ENCODE data around the gene LRIG2. TPM values are rescaled to one million over a fixed set of nuclear protein-coding genes. Genes with fewer than 3 reads are reported as not detected.

The LRIG2 gene
- total and polyA plus RNA-seq, 2 of the 13 experiments (the other 11 are each of a cell fraction or from before 2014, with no cell fraction given), result 8.1 to 12.2 TPM

DNA sequence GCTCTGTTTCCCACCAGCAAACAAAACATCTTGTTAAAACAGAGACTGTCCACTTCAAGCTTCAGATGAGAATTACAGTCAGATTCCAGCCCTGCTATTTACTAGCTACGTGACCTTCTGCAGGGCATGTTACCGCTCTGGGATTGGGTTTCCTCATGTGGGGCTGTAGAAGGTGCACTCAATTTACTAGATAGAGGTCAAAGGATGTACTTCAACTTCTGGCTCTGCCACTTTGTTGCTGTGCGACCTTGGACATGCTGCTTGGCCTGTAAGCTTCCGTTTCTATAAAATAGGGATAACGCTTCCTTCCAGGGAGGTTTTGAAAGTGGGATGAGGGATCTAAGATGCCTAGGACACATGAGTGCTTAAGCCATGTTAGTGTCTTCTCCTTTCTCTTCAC is 46.0 kb upstream of the LRIG2 start (continued):
- TF ChIP-seq, protein P1, sequence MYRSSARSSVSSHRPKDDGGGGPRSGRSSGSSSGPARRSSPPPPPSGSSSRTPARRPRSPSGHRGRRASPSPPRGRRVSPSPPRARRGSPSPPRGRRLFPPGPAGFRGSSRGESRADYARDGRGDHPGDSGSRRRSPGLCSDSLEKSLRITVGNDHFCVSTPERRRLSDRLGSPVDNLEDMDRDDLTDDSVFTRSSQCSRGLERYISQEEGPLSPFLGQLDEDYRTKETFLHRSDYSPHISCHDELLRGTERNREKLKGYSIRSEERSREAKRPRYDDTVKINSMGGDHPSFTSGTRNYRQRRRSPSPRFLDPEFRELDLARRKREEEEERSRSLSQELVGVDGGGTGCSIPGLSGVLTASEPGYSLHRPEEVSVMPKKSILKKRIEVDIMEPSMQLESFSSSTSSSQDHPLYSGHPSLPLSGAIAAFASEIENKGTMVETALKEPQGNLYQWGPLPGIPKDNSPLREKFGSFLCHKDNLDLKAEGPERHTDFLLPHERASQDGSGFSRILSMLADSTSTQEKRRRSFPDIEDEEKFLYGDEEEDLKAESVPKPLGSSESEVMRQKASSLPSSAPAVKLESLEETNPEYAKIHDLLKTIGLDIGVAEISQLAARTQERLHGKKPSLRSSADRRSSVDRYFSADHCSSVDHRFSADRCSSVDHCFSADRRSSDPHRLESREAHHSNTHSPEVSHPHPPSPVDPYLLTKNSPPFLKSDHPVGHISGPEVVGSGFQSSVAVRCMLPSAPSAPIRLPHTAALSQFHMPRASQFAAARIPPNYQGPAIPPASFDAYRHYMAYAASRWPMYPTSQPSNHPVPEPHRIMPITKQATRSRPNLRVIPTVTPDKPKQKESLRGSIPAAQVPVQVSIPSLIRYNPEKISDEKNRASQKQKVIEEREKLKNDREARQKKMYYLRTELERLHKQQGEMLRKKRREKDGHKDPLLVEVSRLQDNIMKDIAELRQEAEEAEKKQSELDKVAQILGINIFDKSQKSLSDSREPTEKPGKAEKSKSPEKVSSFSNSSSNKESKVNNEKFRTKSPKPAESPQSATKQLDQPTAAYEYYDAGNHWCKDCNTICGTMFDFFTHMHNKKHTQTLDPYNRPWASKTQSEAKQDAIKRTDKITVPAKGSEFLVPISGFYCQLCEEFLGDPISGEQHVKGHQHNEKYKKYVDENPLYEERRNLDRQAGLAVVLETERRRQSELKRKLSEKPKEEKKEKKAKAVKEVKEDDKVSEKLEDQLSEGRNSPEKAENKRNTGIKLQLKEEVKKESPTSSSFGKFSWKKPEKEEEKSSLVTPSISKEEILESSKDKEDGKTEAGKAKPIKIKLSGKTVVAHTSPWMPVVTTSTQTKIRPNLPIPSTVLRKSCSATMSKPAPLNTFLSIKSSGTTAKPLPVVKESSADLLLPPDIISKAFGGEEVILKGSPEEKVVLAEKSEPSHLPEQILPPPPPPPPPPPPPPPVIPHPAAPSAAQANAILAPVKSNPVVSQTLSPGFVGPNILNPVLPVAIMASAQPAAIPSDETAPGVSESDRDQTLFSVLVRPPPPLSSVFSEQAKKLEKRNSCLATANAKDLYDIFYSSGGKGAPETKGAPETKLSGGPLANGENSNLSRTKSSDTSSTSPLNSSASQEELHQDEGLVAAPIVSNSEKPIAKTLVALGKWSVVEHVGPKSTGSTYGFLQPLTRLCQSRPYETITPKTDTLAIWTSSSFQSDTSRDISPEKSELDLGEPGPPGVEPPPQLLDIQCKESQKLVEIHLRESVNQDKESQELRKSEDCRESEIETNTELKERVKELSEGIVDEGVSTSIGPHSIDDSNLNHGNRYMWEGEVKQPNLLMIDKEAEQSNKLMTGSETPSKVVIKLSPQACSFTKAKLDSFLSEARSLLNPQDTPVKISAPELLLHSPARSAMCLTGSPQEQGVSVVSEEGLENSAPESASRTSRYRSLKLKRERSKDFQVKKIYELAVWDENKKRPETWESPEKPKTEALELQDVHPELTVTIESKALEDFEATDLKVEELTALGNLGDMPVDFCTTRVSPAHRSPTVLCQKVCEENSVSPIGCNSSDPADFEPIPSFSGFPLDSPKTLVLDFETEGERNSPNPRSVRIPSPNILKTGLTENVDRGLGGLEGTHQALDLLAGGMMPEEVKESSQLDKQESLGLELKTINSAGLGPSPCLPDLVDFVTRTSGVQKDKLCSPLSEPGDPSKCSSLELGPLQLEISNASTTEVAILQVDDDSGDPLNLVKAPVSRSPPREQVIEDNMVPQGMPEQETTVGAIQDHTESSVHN (CRISPR knock-in tag; IDR thresholded peaks at IDR 0.05), result no peak
- peak; percentile 37; the same call in 1 of the 2 replicates for TF ChIP-seq FOXJ3 (CRISPR knock-in tag; IDR thresholded peaks at IDR 0.05; ENCODE audit: borderline replicate concordance)
- TF ChIP-seq, protein P2, sequence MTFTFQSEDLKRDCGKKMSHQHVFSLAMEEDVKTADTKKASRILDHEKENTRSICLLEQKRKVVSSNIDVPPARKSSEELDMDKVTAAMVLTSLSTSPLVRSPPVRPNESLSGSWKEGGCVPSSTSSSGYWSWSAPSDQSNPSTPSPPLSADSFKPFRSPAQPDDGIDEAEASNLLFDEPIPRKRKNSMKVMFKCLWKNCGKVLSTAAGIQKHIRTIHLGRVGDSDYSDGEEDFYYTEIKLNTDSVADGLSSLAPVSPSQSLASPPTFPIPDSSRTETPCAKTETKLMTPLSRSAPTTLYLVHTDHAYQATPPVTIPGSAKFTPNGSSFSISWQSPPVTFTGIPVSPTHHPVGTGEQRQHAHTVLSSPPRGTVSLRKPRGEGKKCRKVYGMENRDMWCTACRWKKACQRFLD (CRISPR knock-in tag; IDR thresholded peaks at IDR 0.05; ENCODE audit: borderline replicate concordance), result no peak
- TF ChIP-seq, protein P3, sequence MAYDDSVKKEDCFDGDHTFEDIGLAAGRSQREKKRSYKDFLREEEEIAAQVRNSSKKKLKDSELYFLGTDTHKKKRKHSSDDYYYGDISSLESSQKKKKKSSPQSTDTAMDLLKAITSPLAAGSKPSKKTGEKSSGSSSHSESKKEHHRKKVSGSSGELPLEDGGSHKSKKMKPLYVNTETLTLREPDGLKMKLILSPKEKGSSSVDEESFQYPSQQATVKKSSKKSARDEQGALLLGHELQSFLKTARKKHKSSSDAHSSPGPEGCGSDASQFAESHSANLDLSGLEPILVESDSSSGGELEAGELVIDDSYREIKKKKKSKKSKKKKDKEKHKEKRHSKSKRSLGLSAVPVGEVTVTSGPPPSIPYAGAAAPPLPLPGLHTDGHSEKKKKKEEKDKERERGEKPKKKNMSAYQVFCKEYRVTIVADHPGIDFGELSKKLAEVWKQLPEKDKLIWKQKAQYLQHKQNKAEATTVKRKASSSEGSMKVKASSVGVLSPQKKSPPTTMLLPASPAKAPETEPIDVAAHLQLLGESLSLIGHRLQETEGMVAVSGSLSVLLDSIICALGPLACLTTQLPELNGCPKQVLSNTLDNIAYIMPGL (CRISPR knock-in tag; IDR thresholded peaks at IDR 0.05; ENCODE audit: borderline replicate concordance in 1 of 2, low read depth in 1 of 2), result peak in 1 of 2 experiments; percentile 58; a peak in 2 of 4 replicates
- TF ChIP-seq HCFC1 (IDR thresholded peaks at IDR 0.05; ENCODE audit: low read depth, low read length), result no peak
- no peak for TF ChIP-seq MBNL3 (CRISPR knock-in tag; conservative IDR thresholded peaks at IDR 0.05)
- peak; percentile 76 for TF ChIP-seq HDAC2 (CRISPR knock-in tag; IDR thresholded peaks at IDR 0.05)
- TF ChIP-seq, protein P4, sequence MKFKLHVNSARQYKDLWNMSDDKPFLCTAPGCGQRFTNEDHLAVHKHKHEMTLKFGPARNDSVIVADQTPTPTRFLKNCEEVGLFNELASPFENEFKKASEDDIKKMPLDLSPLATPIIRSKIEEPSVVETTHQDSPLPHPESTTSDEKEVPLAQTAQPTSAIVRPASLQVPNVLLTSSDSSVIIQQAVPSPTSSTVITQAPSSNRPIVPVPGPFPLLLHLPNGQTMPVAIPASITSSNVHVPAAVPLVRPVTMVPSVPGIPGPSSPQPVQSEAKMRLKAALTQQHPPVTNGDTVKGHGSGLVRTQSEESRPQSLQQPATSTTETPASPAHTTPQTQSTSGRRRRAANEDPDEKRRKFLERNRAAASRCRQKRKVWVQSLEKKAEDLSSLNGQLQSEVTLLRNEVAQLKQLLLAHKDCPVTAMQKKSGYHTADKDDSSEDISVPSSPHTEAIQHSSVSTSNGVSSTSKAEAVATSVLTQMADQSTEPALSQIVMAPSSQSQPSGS (CRISPR knock-in tag; IDR thresholded peaks at IDR 0.05), result no peak
- TF ChIP-seq, protein P5, sequence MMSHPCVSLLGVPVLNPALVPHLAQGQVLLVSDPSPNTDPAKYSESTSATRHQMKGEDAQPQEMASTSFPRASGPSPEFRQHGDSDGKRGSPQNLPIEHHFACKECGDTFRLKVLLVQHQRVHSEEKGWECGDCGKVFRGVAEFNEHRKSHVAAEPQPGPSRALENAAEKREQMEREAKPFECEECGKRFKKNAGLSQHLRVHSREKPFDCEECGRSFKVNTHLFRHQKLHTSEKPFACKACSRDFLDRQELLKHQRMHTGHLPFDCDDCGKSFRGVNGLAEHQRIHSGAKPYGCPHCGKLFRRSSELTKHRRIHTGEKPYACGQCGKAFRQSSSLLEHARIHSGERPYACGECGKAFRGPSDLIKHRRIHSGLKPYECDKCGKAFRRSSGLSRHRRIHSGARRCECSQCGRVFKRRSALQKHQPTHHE (CRISPR knock-in tag; IDR thresholded peaks at IDR 0.05; ENCODE audit: borderline replicate concordance), result no peak
- TF ChIP-seq ZNF335 (CRISPR knock-in tag; IDR thresholded peaks at IDR 0.05), result no peak
- TF ChIP-seq ZBTB7A (CRISPR knock-in tag; IDR thresholded peaks at IDR 0.05), result no peak
- no peak for TF ChIP-seq ZNF232 (CRISPR knock-in tag; IDR thresholded peaks at IDR 0.05; ENCODE audit: borderline replicate concordance)
- TF ChIP-seq ZNF10 (CRISPR knock-in tag; IDR thresholded peaks at IDR 0.05; ENCODE audit: borderline replicate concordance, low read depth), result no peak
- TF ChIP-seq ETV6 (CRISPR knock-in tag; conservative IDR thresholded peaks at IDR 0.05), result no peak

All from HepG2 (cell line).